Activated CD8-positive, alpha-beta T cell treated with anti-CD3 and anti-CD28 coated beads for 36 hours (primary cell): Measurements from ENCODE around the gene SLC5A2. TPM values are rescaled to one million over a fixed set of nuclear protein-coding genes. Genes with fewer than 3 reads are reported as not detected.
A peak's percentile ranks its signal among the peaks of the same experiment; 100 is the strongest.

Experiments used
- ATAC-seq: fragments of 200-7000 bp; cut with Tn5 transposase; one replicate; pipeline ENCODE4 v1.10.0; 2021; ENCODE audit warnings: mild to moderate bottlenecking, moderate library complexity
- CTCF ChIA-PET: fragments of 350-600 bp; sonication (Branson Sonifier 250); formaldehyde crosslinking; loops from one replicate; lab custom pipeline; 2021; ENCODE audit warnings: antibody characterized with exemption; lab: Charles Lee
- POLR2A ChIA-PET: fragments of 350-600 bp; sonication (Branson Sonifier 250); formaldehyde crosslinking; loops from one replicate; lab custom pipeline; 2021; ENCODE audit warnings: antibody characterized with exemption; lab: Charles Lee
- DNase-seq: peaks from one replicate; pipeline ENCODE4 v3.0.0-alpha.2; 2020
- H3K27ac Mint-ChIP-seq: one replicate; pipeline ENCODE4 v1.8.0; 2021; ENCODE audit warnings: mild to moderate bottlenecking, mixed read lengths
- H3K27me3 Mint-ChIP-seq: one replicate; pipeline ENCODE4 v1.8.0; 2021; ENCODE audit warnings: mixed read lengths
- H3K36me3 Mint-ChIP-seq: one replicate; pipeline ENCODE4 v1.8.0; 2021; ENCODE audit warnings: low read depth, mixed read lengths
- H3K4me1 Mint-ChIP-seq: one replicate; pipeline ENCODE4 v1.8.0; 2021; ENCODE audit warnings: low read depth, mixed read lengths
- H3K4me3 Mint-ChIP-seq: one replicate; pipeline ENCODE4 v1.8.0; 2021; ENCODE audit warnings: mild to moderate bottlenecking, moderate library complexity, mixed read lengths
- H3K9me3 Mint-ChIP-seq: one replicate; pipeline ENCODE4 v1.8.0; 2021; ENCODE audit warnings: mixed read lengths
- CTCF ChIP-seq: fragments of 200-600 bp; IDR thresholded peaks from one replicate; pipeline ENCODE4 v1.8.0; 2022; ENCODE audit warnings: antibody characterized with exemption, mild to moderate bottlenecking
- intact Hi-C: fragments of 100-400 bp; cut with micrococcal nuclease; formaldehyde crosslinking; loops from one replicate; pipeline ENCODE4 v1.10.0; 2022
- total RNA-seq, 2 experiments: library from RNA; stranded (reverse); gene quantifications; one replicate each; pipeline ENCODE4 v1.2.3, GENCODE V29; 2021

SLC5A2 gene
- total RNA-seq, 2 experiments from 2014 or later = not detected

DNA sequence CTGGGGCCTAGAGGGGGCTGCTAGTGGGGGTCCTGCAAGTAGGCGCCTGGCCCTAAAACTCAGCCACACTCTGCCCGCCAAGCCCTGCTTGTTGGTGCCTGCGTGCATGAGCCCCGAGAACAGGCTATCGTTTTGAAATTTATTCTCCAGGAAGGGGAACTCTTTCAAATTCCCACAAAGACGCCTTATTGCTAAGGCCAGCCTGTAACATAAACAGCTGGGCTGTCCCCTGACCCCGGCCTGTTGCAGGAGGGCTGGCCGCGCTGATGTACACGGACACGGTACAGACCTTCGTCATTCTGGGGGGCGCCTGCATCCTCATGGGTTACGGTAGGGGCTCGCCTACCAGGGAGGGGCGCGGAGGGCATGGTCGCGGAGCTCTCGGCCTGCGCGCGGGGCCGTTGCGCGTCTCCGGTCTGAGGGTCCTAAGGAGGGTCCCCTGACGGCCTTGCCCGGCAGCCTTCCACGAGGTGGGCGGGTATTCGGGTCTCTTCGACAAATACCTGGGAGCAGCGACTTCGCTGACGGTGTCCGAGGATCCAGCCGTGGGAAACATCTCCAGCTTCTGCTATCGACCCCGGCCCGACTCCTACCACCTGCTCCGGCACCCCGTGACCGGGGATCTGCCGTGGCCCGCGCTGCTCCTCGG lies 4.3 kb downstream of the SLC5A2 start:
- ATAC-seq = no peak
- POLR2A ChIA-PET = interaction anchor here (0.5 to 2.2 kb wide), 5 partner anchors 11 to 461 kb away, joined by 3 to 16 read pairs (median 6); a partner anchor contains a TSS

DNA sequence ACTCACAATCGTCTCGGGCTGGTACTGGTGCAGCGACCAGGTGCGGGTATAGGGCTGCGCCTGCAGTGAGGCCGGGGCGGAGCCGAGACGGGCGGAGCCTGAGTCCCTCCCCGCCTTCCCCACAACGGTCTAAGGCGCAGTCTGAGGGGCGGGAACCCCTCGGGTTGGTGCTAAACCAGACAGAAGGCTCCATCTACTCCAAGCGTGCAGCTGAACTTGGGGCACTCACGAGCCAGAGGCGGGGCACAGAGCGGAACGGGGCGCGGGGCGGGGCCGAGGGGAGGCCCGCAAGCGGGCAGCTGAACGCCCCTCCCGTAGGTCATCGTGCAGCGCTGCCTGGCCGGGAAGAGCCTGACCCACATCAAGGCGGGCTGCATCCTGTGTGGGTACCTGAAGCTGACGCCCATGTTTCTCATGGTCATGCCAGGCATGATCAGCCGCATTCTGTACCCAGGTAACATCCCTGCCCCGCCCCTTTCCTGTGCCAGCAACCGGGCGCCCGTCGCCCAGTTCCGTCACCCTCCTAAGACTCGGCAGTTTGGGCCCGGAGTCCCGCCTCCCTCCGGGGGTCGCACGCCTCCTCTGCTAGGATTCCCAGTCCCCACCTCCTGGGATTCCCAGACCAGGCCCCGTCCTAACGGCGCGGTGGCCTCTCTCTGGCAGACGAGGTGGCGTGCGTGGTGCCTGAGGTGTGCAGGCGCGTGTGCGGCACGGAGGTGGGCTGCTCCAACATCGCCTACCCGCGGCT lies 5.0 kb downstream of the SLC5A2 start:
- Mint-ChIP-seq H3K4me3 (peak overlapping the region; percentile 79), H3K27ac (no peak overlapping the region), H3K9me3 (no peaks in the 10 kb centered on the region), H3K4me1 (peaks cover 3% of the 10 kb centered on the region), H3K36me3 (peaks cover 5% of the 10 kb centered on the region), H3K27me3 (no peaks in the 10 kb centered on the region)
- intact Hi-C loops = no loop called here
- ATAC-seq = peak; percentile 94
- POLR2A ChIA-PET = interaction anchor here (0.5 to 2.2 kb wide), 5 partner anchors 11 to 461 kb away, joined by 3 to 16 read pairs (median 6); partner anchors contain the start of gene RUSF1
- DNase-seq = peak; percentile 74
- no peak for TF ChIP-seq CTCF
- CTCF ChIA-PET = interaction anchor here (0.8 to 1.4 kb wide), 2 partner anchors 10 to 12 kb away, joined by 3 to 5 read pairs; no protein-coding TSS in a partner anchor

More for the DNA sequence above, 4.3 kb downstream of the SLC5A2 start:
- H3K36me3 Mint-ChIP-seq = peaks cover 3% of the 10 kb centered on the region
- no peak for TF ChIP-seq CTCF
- peaks cover 3% of the 10 kb centered on the region for H3K4me1 Mint-ChIP-seq
- no peaks in the 10 kb centered on the region for H3K9me3 Mint-ChIP-seq
- DNase-seq = no peak
- H3K27me3 Mint-ChIP-seq = no peaks in the 10 kb centered on the region
- peak overlapping the region; percentile 79 for H3K4me3 Mint-ChIP-seq
- intact Hi-C loops = no loop called here
- CTCF ChIA-PET = interaction anchor here (0.8 to 1.4 kb wide), 2 partner anchors 9 to 12 kb away, joined by 3 to 5 read pairs; no protein-coding TSS in a partner anchor
- H3K27ac Mint-ChIP-seq = no peak overlapping the region

DNA sequence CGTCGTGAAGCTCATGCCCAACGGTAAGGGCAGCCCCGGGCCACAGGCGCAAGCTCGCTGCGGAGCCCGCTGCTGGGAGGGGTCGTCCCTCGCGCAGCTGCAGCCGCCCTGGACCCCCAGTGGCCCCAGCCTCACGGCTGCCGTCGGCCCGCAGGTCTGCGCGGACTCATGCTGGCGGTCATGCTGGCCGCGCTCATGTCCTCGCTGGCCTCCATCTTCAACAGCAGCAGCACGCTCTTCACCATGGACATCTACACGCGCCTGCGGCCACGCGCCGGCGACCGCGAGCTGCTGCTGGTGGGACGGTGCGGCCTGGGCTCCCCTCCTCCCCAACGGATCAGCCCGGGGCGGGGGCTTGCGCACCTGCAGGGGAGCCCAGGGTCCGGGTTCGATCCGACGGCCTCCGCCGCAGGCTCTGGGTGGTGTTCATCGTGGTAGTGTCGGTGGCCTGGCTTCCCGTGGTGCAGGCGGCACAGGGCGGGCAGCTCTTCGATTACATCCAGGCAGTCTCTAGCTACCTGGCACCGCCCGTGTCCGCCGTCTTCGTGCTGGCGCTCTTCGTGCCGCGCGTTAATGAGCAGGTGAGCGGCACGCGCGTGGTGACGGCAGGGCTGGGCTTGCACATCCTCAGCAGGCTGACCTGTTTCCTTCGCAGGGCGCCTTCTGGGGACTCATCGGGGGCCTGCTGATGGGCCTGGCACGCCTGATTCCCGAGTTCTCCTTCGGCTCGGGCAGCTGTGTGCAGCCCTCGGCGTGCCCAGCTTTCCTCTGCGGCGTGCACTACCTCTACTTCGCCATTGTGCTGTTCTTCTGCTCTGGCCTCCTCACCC lies 5.8 kb downstream of the SLC5A2 start:
- DNase-seq (no peak), ATAC-seq (no peak)
- Mint-ChIP-seq H3K4me3 (no peak overlapping the region), H3K36me3 (peaks cover 10% of the 10 kb centered on the region), H3K4me1 (peaks cover 3% of the 10 kb centered on the region), H3K27me3 (no peaks in the 10 kb centered on the region), H3K9me3 (no peaks in the 10 kb centered on the region), H3K27ac (no peak overlapping the region)
- CTCF ChIA-PET = interaction anchor here (1.4 to 1.5 kb wide), 2 partner anchors 10 to 28 kb away, joined by 4 to 5 read pairs; no protein-coding TSS in a partner anchor
- POLR2A ChIA-PET = interaction anchor here (0.9 to 2.2 kb wide), 3 partner anchors 12 to 20 kb away, joined by 3 to 16 read pairs (median 6); partner anchors contain the start of gene RUSF1
- intact Hi-C loops = no loop called here
- TF ChIP-seq CTCF = no peak

GRCh38 chr16:31489298-31489564 lies 6.3 kb downstream of the SLC5A2 start:
- Mint-ChIP-seq H3K4me1 (peaks cover 3% of the 10 kb centered on the region), H3K27ac (no peak overlapping the region), H3K36me3 (peaks cover 10% of the 10 kb centered on the region), H3K4me3 (no peak overlapping the region), H3K27me3 (no peaks in the 10 kb centered on the region), H3K9me3 (no peaks in the 10 kb centered on the region)
- no peak for ATAC-seq
- TF ChIP-seq CTCF = no peak
- intact Hi-C loops = no loop called here
- DNase-seq = no peak
- POLR2A ChIA-PET = interaction anchor here (0.9 to 2.2 kb wide), 2 partner anchors 13 to 19 kb away, joined by 3 to 16 read pairs; partner anchors contain the start of gene RUSF1
- CTCF ChIA-PET = interaction anchor here (1.5 kb wide), 1 partner anchor 29 kb away, joined by 4 read pairs; no protein-coding TSS in a partner anchor
